Epithelial cell of esophagus (primary cell): Measurements from ENCODE around the gene UPK3BL2.
A peak's percentile ranks its signal among the peaks of the same experiment; 100 is the strongest.
"Not testable (repeated sequence)": the region's sequence is repeated elsewhere in the genome, so short reads cannot be mapped to it uniquely, and the experiment has no call there.

Source experiments
- DNase-seq: peaks from one replicate; pipeline ENCODE4 v3.0.0; 2010; ENCODE audit warnings: low read depth
- H3K4me3 ChIP-seq: 2 replicates; pipeline ENCODE4 v1.5.1; 2011; ENCODE audit warnings: mild to moderate bottlenecking, low read length, control low read depth

UPK3BL2 gene

DNA sequence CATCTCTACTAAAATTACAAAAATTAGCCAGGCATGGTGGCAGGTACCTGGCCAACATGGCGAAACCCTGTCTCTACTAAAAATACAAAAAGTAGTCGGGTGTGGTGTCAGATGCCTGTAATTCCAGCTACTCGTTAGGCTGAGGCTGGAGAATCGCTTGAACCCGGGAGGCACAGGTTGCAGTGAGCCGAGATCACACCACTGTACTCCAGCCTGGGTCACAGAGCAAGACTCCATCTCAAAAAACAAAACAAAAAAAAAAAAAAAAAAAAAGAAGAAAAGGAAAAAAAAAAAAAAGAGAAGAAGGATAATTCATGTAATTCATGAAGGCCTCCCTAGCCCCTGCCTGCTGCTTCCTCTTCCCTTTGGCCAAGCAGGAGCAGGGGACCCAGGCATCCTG, 2.9 kb downstream of the UPK3BL2 start:
- H3K4me3 ChIP-seq, DNase-seq: not testable (repeated sequence)

DNA sequence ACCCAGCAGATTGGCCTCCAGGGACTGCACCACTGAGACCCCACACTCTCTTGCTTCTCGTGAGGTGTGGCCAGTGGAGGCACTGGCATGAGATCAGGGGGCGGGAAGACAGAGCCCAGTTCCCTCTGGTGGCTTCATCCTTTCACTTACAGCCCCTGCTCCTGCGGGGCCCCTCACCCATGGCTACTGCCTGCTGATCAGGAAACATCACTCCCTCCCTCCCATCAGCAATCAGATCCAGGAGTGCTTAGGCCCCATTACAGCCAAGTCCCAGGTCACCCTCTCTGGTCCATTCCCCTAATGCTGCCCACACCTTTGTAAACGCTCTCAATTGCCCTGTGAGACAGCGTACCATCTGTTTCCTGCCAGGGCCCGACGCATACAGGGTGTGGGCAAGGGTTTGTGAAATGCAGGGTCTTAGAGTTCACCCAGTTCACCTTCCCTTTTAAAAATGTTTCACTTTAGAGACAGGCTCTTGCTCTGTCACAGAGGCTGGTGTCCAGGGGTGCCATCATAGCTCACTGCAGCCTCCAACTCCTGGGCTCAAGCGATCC, 8.4 kb downstream of the UPK3BL2 start:
- not testable (repeated sequence) for H3K4me3 ChIP-seq

DNA sequence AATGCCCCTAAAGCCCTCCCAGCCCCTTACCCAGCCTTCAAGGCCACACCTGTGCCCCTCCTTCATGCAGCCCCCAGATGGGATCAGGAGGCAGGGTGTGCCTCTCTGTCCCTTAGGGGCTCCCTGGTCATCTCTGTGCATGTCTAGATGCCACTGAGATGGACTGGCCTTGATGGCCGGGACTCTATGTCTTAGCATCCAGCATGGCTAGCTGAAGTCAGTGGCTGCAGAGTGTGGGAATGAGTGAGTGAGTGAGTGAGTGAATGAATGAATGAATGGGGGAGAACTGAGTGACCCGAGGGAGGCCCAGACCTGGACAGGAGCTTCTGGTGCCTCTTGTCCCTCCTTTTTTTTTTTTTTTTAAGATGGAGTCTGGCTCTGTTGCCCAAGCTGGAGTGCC, 11.4 kb downstream of the UPK3BL2 start:
- not testable (repeated sequence) for DNase-seq, H3K4me3 ChIP-seq

More for the DNA sequence above, 8.4 kb downstream of the UPK3BL2 start:
- peak; percentile 0 for DNase-seq

DNA sequence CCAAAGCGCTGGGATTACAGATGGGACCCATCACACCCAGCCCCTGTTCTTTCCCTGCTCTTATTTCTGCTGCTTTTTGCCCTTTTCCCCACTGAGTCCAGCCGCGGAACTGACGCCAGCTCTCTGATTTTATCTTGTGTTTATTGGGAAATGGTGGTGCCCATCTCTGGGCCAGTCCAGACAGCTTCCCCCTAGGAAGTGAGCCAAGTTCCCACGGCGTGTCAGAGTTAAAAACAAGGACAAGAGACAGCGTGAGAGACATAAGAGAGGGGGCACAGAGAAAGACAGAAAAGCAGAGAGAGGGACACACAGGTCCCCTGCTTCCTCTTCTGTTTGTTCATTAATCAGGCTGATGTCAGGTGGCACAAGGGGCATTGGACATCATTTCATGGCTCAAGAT, 11.9 kb downstream of the UPK3BL2 start:
- DNase-seq, H3K4me3 ChIP-seq: not testable (repeated sequence)

DNA sequence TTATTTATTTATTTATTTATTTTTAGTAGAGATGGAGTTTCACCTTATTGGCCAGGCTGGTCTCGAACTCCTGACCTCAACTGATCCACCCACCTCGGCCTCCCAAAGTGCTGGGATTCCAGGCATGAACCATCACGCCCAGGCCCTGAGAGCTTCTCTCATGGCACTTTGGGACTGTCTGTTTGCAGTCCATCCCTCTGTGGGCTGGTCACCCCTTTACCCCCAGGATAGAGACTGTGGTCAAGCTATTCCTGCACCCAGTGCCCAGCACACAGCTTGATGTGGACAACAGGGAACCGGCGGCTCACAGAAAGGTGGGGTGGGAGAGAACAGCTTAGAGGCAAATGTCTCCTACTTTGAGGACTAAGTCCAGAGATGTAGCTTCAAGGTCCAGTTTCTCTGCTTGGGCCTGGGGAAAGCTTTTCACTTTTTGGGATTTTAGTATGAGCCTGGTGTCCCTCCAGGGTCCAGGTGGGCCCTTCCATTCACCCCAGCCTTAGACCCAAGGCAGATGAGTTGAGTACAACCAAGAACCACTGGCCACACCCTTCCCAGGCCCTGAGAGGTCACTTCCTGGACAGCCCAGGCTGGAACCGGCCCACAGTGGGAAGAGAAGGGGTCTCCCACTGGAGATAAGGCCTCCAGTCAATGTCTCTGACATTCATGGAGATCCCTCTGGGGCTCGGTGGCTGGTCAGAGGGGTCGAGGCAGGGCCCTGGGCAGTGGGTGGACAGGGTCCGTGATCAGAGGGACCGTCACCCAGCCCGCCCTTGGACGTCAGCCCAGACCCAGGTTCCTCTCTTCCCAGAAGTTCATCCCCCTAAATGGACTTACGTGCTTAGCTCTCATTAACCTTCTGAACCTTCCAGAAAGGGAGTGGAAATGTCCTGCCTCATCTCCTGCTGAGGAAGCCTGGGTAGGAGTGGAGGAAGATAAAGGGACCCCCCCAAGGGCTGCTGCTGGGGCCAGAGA, 15.4 kb downstream of the UPK3BL2 start:
- not testable (repeated sequence) for H3K4me3 ChIP-seq

DNA sequence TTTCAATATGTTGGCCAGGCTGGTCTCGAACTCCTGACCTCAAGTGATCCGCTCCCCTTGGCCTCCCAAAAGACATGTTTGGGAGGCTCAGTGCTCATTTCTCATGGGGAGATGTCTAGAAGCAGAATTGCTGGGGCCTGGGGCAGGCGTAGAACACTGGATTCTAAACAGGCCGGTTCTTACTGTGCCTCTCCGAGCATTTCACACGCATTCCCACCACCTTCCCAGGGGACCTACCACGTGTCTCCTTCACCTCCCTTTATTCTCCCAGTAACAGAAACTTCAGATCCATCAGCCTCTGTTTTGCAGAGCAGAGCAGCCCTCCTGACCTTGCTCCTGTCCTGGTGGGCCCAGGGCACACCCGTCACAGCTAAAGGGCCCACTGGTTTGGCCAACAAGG, 16.3 kb downstream of the UPK3BL2 start:
- DNase-seq: not testable (repeated sequence)

More for the DNA sequence above, 15.4 kb downstream of the UPK3BL2 start:
- not testable (repeated sequence) for DNase-seq

DNA sequence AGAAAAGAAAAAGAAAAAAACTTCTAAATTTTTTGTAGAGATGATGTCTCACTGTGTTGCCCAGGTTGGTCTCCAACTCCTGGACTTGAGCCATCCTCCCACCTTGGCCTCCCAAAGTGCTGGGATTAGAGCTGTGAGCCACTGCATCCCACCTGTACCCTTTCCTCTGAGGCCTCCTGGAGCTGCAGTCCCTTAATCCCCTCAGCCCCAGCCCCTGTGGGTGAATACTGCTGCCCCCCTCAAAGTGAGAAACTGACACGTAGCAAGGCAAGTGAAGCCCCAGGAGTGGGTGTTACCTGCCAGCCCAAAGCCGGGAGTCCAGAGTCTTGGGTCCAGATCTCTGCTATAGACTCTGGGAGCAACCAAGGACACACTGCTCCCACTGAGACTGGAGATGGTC, 18.7 kb downstream of the UPK3BL2 start:
- H3K4me3 ChIP-seq, DNase-seq: not testable (repeated sequence)

More for the DNA sequence above, 16.3 kb downstream of the UPK3BL2 start:
- not testable (repeated sequence) for H3K4me3 ChIP-seq

DNA sequence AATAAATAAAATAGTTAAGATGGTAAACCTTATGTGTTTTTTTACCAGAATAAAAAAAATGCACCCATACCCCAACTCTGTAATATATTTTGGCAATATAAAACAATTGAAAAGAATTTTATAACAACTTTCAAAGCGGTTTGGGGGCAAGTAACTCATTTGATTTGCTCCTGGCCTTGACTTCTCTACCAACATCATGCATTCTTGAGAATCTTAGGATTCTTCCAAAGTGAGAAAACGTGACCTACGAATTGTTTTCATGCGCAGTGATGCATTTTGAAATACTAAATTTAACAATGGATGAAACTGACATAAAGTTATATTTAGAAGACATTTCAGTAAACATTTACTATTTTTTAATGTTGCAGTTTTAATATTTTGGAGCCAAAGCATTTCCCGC, 22.7 kb downstream of the UPK3BL2 start:
- DNase-seq, H3K4me3 ChIP-seq: not testable (repeated sequence)

DNA sequence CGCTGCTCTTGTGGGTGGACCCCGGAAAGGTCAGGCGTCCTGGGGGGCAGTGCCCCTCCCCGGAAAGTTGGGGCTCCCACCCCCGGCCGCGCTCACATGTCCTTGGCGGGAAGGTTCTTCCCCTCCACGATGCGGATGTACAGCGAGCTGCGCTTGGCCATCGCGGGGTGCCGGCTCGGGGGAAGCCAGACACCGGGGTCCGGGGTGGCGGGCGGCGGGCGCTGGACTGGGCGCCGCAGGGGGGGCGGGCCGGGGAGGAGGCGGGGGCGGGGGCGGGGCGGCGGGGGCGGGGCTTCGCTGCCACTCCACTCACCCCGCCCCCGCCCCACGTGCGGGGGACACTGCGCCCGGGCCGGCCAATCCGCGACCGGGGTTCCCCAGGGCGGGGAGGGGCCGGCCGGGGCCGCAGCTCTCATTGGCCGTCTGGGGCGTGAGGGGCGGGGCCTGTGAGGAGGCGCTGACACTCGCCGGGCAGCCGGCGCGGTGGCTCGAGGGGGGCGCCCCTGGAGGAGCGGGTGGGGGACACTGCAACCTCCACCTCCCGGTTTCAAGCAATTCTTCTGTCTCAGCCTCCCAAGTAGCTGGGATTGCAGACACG, 25.8 kb downstream of the UPK3BL2 start, which contains the start of gene RASA4B:
RASA4B (minus strand) TSS at position 228 of the 598 bp plus-strand sequence; CDS start at position 161, 67 bp downstream.
- DNase-seq, H3K4me3 ChIP-seq: not testable (repeated sequence)

DNA sequence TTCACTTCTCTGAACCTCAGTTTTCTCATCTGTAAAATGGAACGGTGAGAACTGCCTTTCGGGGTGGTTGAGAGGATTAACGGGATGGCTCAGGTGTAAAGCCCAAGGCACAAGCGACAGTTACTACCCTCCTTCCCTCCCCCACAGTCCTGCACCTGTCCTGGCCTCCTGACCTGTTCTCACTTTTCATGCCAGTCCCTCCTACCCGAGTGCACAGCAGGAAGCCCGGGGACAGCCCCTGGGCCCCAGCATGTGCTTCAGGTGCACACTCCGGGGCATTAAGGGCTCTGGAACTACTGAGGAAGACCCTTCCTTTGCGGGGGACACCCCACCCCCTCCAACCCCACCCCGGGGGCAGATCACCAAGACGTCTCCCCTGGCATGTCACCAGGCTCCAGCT, 26.5 kb downstream of the UPK3BL2 start:
- DNase-seq: not testable (repeated sequence)

DNA sequence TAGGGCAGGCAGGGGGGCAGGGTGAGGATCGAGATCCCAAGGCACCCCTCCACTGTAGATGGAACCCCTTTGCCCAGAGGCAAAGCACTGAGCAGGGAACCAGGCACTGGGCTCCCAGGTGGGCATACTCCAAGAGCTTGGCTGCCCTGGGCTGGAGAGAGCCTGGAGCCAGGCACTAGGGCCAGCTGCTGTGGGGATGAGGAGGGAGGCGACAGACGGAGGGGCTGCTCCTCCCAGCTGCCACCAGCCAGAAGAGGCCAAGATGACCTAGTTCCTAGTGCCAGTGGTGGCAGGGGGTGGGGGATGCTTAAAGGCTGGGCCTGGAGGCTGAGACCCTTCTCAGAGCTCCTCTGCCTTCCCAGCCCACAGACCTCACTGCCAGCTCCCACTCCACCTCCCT, 27.6 kb downstream of the UPK3BL2 start:
- not testable (repeated sequence) for DNase-seq, H3K4me3 ChIP-seq

More for the DNA sequence above, 26.5 kb downstream of the UPK3BL2 start:
- H3K4me3 ChIP-seq: not testable (repeated sequence)

DNA sequence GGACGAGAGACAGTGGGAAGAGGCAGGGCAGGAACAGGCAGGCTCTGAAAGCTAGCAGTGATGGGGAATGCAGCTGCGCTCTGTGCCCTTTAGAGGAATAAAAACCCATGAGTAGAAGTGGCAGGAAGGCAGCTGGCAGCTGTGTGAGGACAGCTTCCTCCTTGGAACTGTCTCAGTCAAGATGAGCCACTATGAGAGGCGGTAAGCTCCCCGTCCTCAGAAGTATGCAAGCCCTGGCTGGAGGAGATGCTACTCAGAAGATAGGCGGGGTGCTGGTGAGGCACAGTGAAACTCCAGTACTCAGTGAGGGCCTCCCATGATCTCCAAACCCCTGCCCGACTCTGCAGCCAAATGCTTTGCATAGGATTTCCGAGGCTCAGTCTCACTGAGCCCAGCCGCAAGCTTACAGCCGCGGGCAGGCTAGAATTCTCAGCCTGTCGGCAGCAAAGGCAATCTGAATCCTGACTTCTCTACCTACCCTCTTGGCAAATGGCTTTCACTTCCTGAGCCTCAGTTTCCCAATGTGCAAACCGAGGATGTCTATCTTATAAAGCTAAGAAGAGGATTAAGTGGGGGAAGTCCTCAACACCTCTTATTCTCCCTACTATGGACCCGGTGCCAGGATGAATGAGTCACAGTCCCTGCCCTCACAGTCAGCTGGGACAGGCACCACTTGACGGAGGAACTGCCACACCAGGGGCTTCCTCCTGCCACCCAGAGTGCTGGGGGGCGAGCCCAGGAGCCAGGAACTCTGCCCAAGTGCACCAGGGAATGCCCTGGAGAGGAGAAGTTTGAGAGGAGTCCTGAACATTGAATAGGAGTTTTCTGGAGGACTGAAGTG, 28.4 kb downstream of the UPK3BL2 start:
- H3K4me3 ChIP-seq, DNase-seq: not testable (repeated sequence)

DNA sequence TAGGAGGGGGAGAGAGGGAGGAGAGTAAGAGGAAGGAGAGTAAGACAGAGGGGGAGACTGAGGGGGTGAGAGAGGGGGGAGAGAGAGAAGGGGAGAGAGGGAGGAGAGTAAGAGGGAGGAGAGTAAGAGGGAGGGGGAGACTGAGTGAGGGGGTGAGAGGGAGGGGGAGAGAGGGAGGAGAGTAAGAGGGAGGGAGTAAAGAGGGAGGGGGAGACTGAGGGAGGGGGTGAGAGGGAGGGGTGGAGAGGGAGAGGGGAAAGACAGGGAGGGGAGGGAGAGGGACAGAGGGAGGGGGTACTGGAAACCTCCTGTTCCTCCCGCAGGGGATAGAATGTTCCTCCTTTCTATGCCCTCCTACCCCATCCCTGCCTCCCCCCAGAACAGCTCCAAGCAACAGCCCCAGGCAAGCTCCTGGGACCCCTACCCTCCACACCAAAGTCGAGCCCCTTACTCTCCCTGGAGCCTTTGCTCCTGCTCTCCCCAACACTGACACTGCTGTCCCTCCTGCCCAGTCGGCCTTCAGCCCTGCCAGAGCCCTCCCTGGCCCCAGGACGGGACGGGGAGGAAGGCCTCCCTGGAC, 30.8 kb downstream of the UPK3BL2 start:
- not testable (repeated sequence) for H3K4me3 ChIP-seq, DNase-seq

DNA sequence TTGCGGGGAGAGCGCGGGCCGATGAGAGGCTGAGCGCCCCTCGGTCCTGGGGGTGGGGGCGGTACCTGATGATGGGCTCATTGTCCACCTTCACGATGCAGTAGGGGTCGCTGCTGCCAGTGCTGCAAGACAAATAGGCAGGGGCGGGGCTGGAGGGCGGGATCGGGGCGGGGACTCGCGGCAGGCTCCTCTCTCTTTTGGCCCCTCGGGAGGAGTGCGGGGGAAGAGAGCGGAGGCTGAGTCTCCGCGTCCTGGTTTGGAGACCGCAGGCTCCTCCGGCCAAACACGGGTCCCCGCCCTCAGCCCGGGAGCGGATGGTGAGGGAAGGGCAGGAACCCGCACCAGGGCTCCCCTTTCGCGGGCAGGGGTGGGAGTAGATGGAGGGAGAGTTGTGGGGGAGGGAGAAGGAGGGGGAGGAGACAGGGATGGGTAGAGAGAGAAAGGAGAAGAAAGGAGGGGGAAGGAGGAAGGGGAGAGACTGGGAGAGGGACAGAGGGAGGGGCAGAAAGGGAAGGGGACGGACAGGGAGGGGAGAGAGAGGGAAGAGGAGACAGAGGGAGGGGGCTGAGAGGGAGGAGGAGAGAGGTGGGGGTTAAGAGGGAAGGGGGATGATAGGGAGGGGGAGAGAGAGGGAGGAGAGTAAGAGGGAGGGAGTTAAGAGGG, 31.5 kb downstream of the UPK3BL2 start:
- not testable (repeated sequence) for H3K4me3 ChIP-seq, DNase-seq

DNA sequence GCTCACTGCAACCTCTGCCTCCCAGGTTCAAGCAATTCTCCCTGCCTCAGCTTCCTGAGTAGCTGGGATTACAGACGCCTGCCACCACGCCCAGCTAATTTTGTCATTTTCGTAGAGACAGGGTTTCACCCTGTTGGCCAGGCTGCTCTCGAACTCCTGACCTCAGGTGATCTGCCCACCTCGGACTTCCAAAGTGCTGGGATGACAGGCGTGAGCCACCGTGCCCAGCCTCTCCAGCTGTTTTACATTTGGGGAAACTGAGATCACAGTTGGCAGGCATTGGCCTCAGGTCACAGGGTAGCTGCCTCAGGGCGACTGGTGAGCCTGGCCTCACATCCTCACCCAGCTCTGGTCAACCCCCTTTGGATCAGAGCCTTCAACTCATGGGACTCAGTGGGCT, 32.9 kb downstream of the UPK3BL2 start:
- DNase-seq, H3K4me3 ChIP-seq: not testable (repeated sequence)

DNA sequence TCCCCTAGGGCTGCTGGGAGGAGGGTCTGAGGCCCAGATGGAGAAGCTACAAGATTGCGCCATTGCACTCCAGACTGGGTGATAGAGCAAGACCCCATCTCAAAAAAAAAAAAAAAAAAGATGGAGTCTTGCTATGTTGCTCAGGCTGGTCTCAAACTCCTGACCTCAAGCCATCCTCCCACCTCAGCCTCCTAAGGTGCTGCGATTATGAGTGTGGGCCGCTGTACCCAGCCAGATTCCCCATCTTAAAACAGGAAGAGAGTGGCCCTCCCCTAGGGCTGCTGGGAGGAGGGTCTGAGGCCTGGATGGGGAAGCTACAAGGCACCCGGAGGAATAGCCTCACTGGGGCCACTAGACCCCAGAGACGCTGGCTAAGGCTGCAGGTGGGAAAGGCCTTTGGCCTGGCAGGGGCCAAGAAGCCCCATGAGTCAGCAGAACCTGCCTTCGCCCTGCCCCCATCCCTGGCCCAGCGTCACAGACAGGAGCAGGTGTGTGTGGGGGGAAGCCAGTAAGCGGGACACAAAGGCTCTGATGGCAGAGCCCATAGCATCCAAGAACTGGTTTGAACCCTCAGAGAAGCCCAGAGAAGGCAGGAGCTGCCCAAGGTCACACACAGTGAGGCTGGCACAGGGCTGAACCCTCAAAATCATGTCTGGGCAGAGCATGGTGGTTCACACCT, 35.9 kb downstream of the UPK3BL2 start:
- not testable (repeated sequence) for H3K4me3 ChIP-seq, DNase-seq

DNA sequence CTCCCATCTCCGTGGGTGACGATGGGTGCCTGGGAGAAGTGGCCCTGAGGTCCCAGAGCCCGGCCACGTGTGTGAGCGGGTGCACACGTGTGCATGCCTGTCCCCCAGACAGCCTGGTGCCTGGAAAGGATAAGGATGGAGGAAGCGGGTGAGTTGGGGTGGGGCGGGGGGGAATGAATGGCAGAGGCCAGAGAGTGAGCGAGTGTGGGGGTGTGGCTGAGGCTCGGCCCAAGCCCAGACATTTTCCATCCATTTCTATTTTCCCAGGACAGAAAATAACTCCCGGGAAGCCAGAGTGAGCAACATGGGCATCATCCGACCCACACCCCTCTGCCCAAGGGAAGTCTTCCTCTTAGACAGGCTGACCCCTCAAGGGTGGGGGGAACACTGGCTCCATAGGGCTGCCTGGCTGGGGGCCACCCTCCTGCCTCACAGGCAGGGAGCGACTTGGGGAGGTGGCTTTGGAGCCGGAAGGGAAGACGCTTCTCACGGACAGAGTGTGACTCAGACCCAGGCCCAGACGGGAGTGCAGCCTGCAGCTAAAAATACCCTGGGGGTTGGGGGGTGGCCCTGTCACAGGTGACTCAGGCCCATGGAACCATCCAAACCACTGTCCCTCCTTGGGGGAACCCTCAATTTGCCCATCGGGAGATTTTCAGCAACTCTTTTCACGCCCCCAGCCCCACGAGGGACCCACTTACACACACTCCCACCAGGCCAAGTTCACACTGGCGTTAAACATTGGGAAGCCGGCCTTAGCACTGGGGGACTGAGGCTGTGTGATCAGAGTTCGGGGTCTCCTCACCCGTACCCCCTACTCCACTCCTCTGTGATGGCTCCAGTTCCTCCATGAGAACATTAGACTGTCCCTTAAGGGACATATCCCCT, 38.0 kb downstream of the UPK3BL2 start:
- DNase-seq, H3K4me3 ChIP-seq: not testable (repeated sequence)
